ENCODE results near the gene SYT9. TPM values are rescaled to one million over a fixed set of nuclear protein-coding genes. Genes with fewer than 3 reads are reported as not detected.
A peak's percentile ranks its signal among the peaks of the same experiment; 100 is the strongest.

SYT9 gene
- total RNA-seq, 4 donors from 2014 or later = 0.13 to 0.47 (median 0.15) TPM; not detected in 1

DNA sequence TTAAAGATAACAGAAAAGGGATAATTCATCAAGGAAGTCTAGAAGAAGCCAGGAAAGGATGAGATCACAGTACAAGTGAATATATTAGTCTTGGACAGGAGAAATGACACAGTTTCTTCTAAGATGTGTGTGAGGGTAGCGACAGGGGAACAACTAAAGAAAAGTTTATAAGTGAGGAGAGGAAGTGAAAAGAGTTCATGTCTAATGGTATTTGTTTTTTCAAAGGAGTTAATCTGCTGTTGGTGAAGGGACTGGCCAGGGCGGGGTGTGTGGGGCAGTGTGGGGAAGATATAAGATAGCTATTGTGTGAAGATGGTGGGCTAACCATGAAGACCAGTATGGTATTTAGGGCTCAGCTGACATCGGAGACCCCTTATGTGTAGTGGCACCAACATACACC is 254.5 kb downstream of the SYT9 start:
- 84 to 100% methylated on average over 3 of the region's 3 CpGs for WGBS, 2 donors (ENCODE audit: low coverage in 1 of 2)
- ATAC-seq = no peak
- no peak for TF ChIP-seq POLR2A (IDR thresholded peaks at IDR 0.05)
- TF ChIP-seq EP300 (IDR thresholded peaks at IDR 0.05) = no peak
- TF ChIP-seq, protein P1, sequence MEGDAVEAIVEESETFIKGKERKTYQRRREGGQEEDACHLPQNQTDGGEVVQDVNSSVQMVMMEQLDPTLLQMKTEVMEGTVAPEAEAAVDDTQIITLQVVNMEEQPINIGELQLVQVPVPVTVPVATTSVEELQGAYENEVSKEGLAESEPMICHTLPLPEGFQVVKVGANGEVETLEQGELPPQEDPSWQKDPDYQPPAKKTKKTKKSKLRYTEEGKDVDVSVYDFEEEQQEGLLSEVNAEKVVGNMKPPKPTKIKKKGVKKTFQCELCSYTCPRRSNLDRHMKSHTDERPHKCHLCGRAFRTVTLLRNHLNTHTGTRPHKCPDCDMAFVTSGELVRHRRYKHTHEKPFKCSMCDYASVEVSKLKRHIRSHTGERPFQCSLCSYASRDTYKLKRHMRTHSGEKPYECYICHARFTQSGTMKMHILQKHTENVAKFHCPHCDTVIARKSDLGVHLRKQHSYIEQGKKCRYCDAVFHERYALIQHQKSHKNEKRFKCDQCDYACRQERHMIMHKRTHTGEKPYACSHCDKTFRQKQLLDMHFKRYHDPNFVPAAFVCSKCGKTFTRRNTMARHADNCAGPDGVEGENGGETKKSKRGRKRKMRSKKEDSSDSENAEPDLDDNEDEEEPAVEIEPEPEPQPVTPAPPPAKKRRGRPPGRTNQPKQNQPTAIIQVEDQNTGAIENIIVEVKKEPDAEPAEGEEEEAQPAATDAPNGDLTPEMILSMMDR (IDR thresholded peaks at IDR 0.05) = no peak
- TF ChIP-seq POLR2AphosphoS5 (IDR thresholded peaks at IDR 0.05) = no peak

DNA sequence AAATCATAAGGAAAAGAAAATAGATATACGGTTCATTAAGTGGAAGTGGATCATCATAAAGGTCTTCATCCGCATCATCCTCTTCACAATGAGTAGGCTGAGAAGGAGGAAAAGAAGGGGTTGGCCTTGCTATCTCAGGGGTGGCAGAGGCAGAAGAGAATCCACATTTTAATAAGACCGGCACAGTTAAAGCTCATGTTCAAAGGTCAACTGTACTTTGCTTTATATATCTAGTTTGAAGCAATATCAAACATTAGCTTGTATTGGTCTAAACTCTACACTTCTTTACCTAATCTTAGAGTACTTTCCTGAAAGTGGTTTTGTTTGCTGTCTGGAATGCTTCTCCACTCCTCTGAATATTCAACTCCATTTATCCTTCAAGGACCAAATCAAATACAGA is 256.4 kb downstream of the SYT9 start:
- Histone ChIP-seq H3K9me3 (no peaks in the 10 kb centered on the region), H3K27me3 (no peaks in the 10 kb centered on the region), H3K4me3 (no peak overlapping the region), H3K27ac (no peak overlapping the region), H3K4me1 (peaks cover 0 to 24% (median 4%) of the 10 kb centered on the region in 3 donors), H3K36me3 (peaks cover 0 to 3% of the 10 kb centered on the region in 2 donors)
- TF ChIP-seq POLR2AphosphoS5 (IDR thresholded peaks at IDR 0.05) = no peak
- TF ChIP-seq, protein P1 (IDR thresholded peaks at IDR 0.05) = no peak
- TF ChIP-seq EP300 (IDR thresholded peaks at IDR 0.05) = no peak
- no peak for TF ChIP-seq POLR2A (IDR thresholded peaks at IDR 0.05)
- ATAC-seq = no peak
- WGBS, 2 donors (ENCODE audit: low coverage in 1 of 2) = 88 to 90% methylated on average over 3 of the region's 3 CpGs

More for the DNA sequence above, 254.5 kb downstream of the SYT9 start:
- H3K36me3 ChIP-seq = peaks cover 0 to 3% of the 10 kb centered on the region in 2 donors
- H3K27ac ChIP-seq = no peak overlapping the region
- no peaks in the 10 kb centered on the region for H3K27me3 ChIP-seq
- H3K4me3 ChIP-seq = no peak overlapping the region
- H3K4me1 ChIP-seq = peaks cover 0 to 5% (median 0%) of the 10 kb centered on the region in 3 donors
- H3K9me3 ChIP-seq = no peaks in the 10 kb centered on the region

DNA sequence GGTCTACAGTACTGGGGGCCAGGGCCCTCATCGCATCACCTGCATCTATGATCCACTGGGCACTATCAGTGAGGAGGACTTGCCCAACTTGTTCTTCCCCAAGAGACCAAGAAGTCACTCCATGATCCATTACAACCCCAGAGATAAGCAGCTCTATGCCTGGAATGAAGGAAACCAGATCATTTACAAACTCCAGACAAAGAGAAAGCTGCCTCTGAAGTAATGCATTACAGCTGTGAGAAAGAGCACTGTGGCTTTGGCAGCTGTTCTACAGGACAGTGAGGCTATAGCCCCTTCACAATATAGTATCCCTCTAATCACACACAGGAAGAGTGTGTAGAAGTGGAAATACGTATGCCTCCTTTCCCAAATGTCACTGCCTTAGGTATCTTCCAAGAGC is 258.3 kb downstream of the SYT9 start:
- no peaks in the 10 kb centered on the region for H3K36me3 ChIP-seq
- WGBS, 2 donors (ENCODE audit: low coverage in 1 of 2) = 83 to 90% methylated on average over 1 of the region's 2 CpGs
- H3K9me3 ChIP-seq = no peaks in the 10 kb centered on the region
- no peak for ATAC-seq
- H3K4me3 ChIP-seq = no peak overlapping the region
- no peak overlapping the region for H3K27ac ChIP-seq
- H3K27me3 ChIP-seq = no peaks in the 10 kb centered on the region
- TF ChIP-seq EP300 (IDR thresholded peaks at IDR 0.05) (no peak), POLR2A (IDR thresholded peaks at IDR 0.05) (no peak), POLR2AphosphoS5 (IDR thresholded peaks at IDR 0.05) (no peak)
- TF ChIP-seq, protein P1 (IDR thresholded peaks at IDR 0.05) = no peak
- peaks cover 0 to 36% (median 4%) of the 10 kb centered on the region in 3 donors for H3K4me1 ChIP-seq

DNA sequence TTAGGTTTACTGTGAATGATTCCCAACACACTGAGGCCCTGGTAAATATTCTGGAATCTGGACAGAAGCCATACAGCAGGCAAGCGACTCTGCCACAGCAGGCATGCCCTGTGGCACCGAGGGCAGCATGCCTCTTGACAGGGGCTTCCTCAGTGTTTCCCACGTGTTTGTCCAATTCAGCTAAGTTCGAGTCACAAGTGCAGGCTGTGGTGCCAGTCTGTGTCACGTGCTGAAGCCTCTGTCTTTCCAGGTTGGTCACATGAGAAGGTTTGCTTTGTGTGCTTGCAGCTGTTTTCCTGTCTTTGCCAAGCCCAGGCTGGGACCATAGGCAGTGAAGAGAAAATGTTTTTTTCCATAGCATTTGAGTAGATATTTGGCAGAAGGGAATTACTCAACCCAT is 259.7 kb downstream of the SYT9 start:
- Histone ChIP-seq H3K4me3 (no peak overlapping the region), H3K27ac (peak overlapping the region in 3 of 4 donors; percentile 20 to 90 (median 88)), H3K36me3 (no peaks in the 10 kb centered on the region), H3K27me3 (no peaks in the 10 kb centered on the region), H3K4me1 (peaks cover 0 to 42% (median 4%) of the 10 kb centered on the region in 3 donors), H3K9me3 (no peaks in the 10 kb centered on the region)
- 20 to 30% methylated on average over 1 to 3 of the region's 5 CpGs for WGBS, 2 donors (ENCODE audit: low coverage in 1 of 2)
- TF ChIP-seq, protein P1 (IDR thresholded peaks at IDR 0.05) = no peak
- TF ChIP-seq POLR2AphosphoS5 (IDR thresholded peaks at IDR 0.05) = no peak
- no peak for TF ChIP-seq EP300 (IDR thresholded peaks at IDR 0.05)
- TF ChIP-seq POLR2A (IDR thresholded peaks at IDR 0.05) = no peak
- ATAC-seq = no peak

DNA sequence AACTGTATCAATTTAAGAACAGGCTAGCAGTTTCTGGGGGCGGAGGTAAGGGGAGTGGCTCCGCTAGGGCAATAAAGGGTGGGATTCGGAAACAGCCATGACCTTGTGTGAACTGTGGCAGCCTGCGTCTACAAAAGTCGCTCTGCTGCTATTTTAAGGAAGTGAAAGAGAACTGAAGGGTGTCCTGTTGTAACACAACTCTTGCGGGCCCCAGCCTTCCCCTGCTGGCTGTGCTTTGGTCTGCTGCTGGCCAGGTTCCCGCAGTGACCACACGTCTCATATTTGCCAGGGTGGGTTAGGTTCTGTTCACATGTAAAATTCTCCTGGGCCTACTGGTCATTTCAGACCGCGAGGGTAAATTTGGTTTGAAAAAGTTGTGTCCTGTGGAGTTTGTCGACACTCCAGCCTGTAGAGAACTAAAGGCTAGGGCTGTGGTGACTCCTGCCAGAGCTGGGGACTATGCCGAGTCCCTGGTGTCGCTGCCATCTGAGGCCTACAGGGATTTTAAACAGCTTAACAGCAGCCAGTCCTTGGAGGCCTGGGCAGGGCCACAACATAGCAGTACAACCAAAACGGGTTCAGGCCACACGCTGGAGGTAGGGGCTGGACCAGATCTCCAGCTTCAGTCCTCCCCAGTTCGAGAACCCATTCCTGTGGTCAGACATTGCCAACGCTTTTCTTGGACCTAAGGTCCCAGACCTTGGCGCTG is 261.0 kb downstream of the SYT9 start:
- no peaks in the 10 kb centered on the region for H3K27me3 ChIP-seq
- 42 to 61% methylated on average over 7 to 10 of the region's 18 CpGs for WGBS, 2 donors (ENCODE audit: low coverage in 1 of 2)

More for the DNA sequence above, 261.0 kb downstream of the SYT9 start:
- Histone ChIP-seq H3K4me1 (peaks cover 0 to 42% (median 4%) of the 10 kb centered on the region in 3 donors), H3K36me3 (no peaks in the 10 kb centered on the region), H3K27ac (peak overlapping the region; percentile 53 to 90 (median 88)), H3K4me3 (peak overlapping the region; percentile 48 to 77), H3K9me3 (no peaks in the 10 kb centered on the region)
- peak; percentile 49 for ATAC-seq
- TF ChIP-seq EP300 (IDR thresholded peaks at IDR 0.05) = no peak
- peak in 1 of 2 donors; percentile 16 for TF ChIP-seq POLR2A (IDR thresholded peaks at IDR 0.05)
- TF ChIP-seq, protein P1 (IDR thresholded peaks at IDR 0.05) = no peak
- peak; percentile 12 for TF ChIP-seq POLR2AphosphoS5 (IDR thresholded peaks at IDR 0.05)
